ENCODE measurements around the gene ZFP62.

The ZFP62 gene

DNA sequence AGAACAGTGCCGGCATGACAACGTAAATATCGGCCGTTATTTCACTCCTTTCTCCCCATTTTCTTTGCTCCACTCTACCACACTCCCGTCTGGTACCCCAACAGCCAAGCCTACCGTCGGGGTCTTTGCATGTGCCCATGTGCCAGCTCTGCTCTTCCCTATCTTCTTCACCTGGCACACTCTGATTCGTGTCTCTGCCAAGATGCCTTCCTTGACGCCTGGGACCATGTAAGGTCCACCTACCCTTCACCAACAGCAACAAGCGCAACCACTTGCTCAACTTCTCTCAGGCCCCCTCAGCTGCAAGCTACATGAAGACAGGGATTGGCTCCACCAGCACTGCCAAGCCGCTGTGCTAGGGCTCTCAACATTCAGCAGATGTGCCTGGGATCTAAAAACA is 62.9 kb downstream of the ZFP62 start:
- Histone ChIP-seq H2AFZ (ENCODE audit: low read depth, low read length, severe bottlenecking) (no peak overlapping the region), H3K79me2 (ENCODE audit: insufficient read depth, low read length) (peaks cover 85% of the 10 kb centered on the region), H3K9me2 (replicated peaks; ENCODE audit: insufficient read depth, low read length) (no peaks in the 10 kb centered on the region), H3K27me3 (ENCODE audit: low read length) (no peaks in the 10 kb centered on the region), H3K9me3 (ENCODE audit: insufficient read depth, low read length) (no peaks in the 10 kb centered on the region), H3F3A (ENCODE audit: insufficient read depth) (peaks cover 2% of the 10 kb centered on the region), H3K4me3 (ENCODE audit: insufficient read depth, low read length, poor library complexity, severe bottlenecking) (no peak overlapping the region), H3K9ac (ENCODE audit: low read length) (no peak overlapping the region), H3K4me2 (ENCODE audit: low read depth, low read length, poor library complexity, severe bottlenecking) (no peak overlapping the region), H3K27ac (ENCODE audit: low read depth, low read length) (no peak overlapping the region), H4K20me1 (ENCODE audit: low read depth, low read length) (peaks cover 25% of the 10 kb centered on the region), H3K36me3 (ENCODE audit: low read length) (0 out of 2 replicates have a peak, but pooled peaks cover 2% of the 10 kb centered on the region)
- TF ChIP-seq EZH2phosphoT487 (conservative IDR thresholded peaks at IDR 0.05; ENCODE audit: low read length) (no peak), CTCF (IDR thresholded peaks at IDR 0.05; ENCODE audit: insufficient read depth, low read length, poor library complexity, severe bottlenecking) (no peak)
